OCI-M2 (cell line): Measurements from ENCODE around the gene KIF26B.
"Not testable (repeated sequence)": the region's sequence is repeated elsewhere in the genome, so short reads cannot be mapped to it uniquely, and the experiment has no call there.

Source experiments
- DNase-seq: peaks from one replicate; lab custom pipeline; 2025; ENCODE audit not compliant: unreplicated experiment; lab: John Stamatoyannopoulos, UW

The KIF26B gene

GRCh38 chr1:245380790-245381535 lies 226.2 kb downstream of the KIF26B start:
- no peak for DNase-seq

DNA sequence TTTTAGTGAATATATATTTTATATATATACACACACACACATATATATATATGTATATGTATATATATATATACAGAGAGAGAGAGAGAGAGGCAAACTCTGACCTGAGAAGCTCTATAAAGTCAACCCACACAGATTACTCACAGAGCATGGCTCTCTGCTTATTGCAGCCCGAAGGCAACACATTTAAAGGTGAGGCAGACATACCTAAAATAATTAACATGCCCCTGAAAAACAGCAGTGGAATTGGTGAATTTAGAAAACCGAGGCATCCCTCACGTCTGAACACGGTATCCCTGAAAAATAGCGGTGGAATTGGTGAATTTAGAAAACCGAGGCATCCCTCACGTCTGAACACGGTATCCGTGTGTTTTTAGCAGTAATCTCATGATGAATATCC lies 228.2 kb downstream of the KIF26B start:
- no peak for DNase-seq

GRCh38 chr1:245383396-245384330 lies 228.9 kb downstream of the KIF26B start:
- no peak for DNase-seq

GRCh38 chr1:245386297-245386971 lies 231.6 kb downstream of the KIF26B start:
- no peak for DNase-seq

GRCh38 chr1:245388687-245389086 lies 233.9 kb downstream of the KIF26B start:
- no peak for DNase-seq

GRCh38 chr1:245389873-245390272 lies 235.1 kb downstream of the KIF26B start:
- DNase-seq = no peak

DNA sequence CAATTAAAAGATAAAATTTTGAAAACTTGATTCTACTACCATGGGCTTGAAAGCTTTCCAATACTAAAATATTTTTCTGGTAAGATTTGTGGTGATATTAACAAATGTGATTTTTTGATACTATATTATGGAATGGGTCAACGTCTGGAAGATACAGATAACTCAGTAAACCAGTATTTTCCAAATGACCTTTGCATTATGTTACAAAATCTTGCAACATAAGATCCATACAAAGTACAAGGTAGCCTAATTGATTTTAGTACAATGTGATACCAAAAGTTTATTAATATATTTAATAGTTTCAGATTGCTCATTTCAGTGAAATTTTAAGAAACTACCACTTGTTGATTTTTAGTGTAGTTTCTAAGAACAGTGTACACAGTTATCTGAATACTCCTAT lies 236.2 kb downstream of the KIF26B start:
- no peak for DNase-seq

- no peak for DNase-seq
These were observed 238.9 kb downstream of the KIF26B start for GRCh38 chr1:245393694-245394093.

- DNase-seq = no peak
These were observed 240.9 kb downstream of the KIF26B start for GRCh38 chr1:245395680-245396079.

GRCh38 chr1:245396615-245397014 lies 241.8 kb downstream of the KIF26B start:
- DNase-seq = no peak

DNA sequence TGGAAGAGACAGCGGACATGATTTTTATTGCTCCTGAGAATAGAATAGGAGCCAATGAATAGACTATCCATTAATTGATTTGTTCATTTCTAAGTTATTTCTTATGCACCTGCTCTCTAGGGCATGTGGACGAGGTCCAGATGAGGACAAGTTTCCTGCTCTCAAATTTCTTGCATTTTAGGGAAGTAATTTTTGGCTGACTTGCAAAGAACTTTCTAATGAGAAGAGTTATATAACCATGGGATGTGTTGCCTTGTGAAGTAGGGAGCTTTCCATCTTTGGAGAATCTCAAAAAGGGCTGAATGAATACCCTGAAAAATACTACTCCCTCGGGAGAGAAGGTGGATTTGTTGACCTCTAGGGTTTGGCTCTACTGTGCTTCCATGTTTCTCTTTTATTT lies 243.0 kb downstream of the KIF26B start:
- no peak for DNase-seq

DNA sequence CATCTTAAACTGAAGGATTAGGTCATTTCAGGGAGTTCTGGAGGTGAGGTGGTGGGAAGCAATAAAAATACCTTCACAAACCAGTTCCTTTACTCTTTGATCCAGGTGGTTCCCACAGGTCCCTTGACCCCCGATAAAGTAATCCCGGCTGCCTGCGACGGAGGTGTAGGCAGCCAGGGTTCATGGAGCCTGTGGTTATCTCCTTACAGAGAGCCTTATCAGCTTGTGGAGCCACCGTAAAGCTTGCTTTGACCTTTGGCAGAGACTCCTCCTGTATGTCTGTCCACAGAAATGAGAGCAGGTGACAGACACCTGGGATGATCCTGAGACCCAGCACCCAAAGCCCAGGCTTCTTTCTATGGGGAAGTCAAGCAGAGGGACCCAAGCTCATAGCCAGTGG lies 243.4 kb downstream of the KIF26B start:
- no peak for DNase-seq

DNA sequence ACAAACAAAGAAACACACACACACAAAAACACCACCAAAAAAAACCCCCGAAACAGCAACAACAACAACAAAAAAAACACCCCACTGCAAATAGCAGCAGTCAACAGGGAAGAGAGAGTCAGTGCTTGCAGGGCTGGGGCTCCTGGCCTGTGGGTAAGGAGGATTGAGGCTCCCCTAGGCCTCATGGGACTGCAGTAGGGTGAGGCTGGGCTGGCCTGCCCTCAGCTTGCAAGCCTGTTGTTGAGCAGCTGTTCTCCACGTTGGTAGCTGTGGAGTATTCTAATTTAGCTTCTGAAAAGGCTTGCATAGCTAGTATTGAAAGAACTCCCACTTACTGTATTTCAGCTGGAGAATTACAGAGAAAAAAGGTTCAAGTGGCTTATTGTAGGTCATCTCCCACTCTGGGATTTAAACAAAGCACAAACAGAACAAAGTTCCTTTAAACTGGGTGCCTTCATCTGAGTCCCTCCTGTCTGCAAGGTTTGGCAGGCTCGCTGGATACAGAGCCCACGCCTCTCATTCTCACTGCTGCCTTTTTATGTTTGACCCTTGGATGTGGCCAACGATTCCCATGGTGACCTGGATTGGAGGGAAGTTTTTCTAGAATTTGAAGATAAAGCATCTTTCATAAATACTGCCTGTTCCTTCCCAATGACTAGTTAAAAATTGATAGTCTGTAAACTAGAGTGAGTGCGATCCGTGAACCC lies 247.2 kb downstream of the KIF26B start:
- DNase-seq = no peak

- not testable (repeated sequence) for DNase-seq
These were observed 248.2 kb downstream of the KIF26B start for GRCh38 chr1:245402998-245403397.

DNA sequence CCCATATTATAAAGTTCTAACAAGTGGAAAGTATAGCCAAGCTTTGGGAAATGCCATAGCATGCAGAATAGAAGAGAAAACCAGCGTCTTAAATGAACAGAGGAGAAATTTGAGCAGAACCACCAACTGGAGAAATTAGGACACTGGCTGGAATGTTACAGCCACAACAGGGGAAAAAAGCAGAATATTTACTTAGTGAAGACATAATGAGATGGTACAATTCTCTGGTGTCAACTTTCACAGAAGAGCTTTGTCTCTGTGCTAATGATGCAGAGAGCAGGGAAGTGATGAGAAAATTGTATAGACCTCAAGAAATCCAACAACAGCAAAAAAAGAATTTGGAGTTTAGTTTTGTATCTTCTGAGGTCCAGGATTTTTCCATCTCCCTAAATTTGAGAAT lies 249.7 kb downstream of the KIF26B start:
- no peak for DNase-seq

GRCh38 chr1:245404952-245405351 lies 250.2 kb downstream of the KIF26B start:
- no peak for DNase-seq

DNA sequence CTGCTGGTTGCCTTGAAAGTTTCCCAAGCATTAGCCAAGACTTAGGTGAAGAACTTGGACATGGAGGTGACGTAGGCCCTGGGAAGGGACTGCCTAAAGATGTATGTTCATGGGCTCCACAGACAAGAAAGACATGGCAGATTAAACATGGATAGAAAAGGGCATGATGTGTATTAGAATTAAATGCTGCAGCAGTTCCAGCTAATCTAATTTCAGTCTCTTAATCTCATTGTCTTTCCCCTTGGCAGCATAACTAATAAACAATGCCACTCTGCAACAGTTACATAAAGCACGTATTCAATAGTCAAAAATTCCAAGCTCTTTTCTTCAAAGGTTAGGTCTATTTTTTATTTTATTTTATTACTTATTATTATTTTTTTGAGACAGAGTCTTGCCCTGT lies 251.6 kb downstream of the KIF26B start:
- no peak for DNase-seq

DNA sequence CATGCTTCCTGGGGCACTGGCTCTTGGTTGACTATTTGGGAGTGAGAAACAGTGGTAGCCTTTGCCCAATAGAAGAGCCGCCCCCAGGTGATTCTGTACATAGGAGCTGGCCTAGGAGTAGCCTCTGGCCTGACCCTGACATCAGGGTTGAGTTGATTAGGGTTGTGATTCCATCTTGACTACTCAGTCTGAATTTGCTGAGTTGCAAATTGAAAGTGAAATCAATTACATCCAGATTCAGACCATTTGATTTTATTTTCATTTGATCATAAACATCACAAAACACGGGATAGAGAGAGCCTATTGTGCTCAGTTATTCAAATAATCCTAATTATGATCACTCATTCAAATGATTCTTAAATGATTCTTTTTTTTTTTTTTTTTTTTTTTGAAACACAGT lies 253.2 kb downstream of the KIF26B start:
- DNase-seq = no peak

DNA sequence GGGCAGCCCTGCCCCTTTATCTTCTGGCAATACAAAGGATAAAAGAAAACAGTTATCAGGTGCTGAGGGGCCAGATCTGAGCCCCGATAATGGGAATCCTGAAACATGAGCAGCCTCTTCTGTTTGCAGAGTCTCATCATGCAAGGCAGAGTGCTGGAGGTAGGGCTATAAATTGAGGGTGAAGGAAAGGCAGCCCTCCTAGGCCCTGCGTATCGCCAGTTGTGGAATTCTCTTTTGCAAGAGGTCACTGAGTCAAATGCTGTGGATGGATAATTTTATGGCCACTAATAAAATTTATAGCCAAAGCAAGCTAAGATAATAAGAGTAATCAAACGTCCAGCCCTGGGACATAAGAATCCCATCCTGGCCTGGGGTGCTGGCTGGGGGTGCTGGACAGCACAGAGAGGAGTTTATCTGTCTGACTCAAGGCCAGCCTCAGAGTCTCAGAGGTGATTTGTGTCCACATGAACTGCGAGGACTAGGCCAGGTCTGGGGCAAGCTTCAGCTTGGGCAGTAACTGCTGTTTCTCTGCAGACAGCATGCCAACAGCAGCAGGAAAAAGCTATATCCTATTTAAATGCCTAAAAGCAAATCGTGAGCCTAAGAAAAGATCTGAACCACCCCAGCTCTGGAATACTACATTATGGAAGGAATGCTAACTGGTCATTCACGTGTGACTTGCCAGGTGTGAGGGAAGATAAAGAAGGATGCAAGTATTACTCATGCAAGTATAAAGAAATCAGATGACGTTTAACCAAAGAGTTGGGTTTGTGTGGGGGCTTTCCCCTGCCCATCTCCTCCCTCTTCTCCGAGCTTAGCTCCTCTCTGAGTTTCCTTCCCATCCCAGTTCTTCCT lies 254.8 kb downstream of the KIF26B start:
- DNase-seq = no peak
